ENCODE measurements around the gene PLCH1.

The PLCH1 gene

GRCh38 chr3:155362808-155363689 is 381.8 kb downstream of the PLCH1 start:
- ATAC-seq (no peak), DNase-seq (ENCODE audit: low spot score in 2 of 2) (no peak)
- H3K36me3 Mint-ChIP-seq: no peaks in the 10 kb centered on the region
- no peak overlapping the region for H3K4me3 Mint-ChIP-seq
- H3K4me1 Mint-ChIP-seq: no peaks in the 10 kb centered on the region
- peaks cover 3% of the 10 kb centered on the region for H3K9me3 Mint-ChIP-seq
- no peak overlapping the region for H3K27ac Mint-ChIP-seq

DNA sequence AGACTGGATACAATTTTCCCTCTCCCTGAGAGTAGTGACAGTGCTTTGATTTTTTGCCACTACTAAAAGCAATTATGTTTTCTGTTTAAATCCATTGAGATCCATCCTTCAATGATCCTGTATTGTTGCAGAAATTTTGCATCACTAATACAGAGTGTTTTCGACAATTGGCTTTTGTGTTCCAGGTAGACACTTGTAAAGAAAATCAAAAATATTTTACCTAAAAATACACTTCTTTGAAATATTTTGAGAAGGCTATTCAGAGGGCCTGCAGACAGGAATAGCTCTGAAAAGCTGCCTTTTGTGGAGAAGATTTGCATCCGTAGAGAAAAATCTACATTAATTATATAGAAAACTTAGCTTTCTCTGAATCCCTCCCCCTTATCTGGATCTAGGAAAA is 384.6 kb downstream of the PLCH1 start:
- DNase-seq (ENCODE audit: low spot score in 2 of 2) (no peak), ATAC-seq (no peak)
- Mint-ChIP-seq H3K9me3 (peaks cover 3% of the 10 kb centered on the region), H3K27ac (no peak overlapping the region), H3K4me3 (no peak overlapping the region), H3K36me3 (no peaks in the 10 kb centered on the region), H3K4me1 (no peaks in the 10 kb centered on the region)

DNA sequence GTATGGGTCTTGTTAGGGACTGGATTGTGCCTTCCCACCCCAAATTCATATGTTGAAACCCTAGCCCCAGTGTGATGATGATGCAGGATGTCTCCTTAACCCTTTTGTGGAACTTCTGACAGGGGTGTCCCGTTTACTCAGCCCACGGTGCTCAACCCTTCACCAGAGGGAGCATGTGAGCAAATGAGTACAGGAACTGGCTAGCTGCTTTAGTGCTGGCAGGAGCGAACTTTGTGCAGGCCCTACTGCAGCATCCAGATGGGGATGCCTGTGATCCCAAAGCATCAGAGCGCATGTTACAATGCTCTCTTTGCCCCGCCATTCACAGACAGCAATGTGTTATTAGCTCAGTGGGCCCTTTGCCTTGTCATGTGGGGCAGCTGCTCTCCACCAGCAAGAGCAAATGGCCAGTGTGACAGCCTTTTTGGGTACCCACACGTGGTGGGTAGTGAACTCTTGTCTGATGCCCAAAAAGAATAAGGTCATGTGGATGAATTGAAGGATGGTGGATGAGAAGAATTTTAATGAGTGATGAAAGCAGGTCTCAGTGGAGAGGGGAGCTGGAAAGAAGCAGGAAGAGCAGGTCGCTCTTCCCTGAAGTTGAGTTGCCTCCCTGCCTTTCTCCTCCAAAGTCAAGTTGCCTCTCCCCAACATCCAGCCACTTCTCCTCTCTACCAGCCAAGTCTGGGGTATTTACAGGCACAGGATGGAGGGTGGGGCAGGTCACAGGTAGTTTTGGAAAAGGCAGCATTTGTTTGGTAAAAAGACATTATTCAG is 388.1 kb downstream of the PLCH1 start:
- Mint-ChIP-seq H3K36me3 (no peaks in the 10 kb centered on the region), H3K27ac (no peak overlapping the region), H3K4me1 (no peaks in the 10 kb centered on the region), H3K4me3 (no peak overlapping the region), H3K9me3 (no peaks in the 10 kb centered on the region)
- ATAC-seq: peak; percentile 29
- DNase-seq (ENCODE audit: low spot score in 2 of 2): no peak

- Mint-ChIP-seq H3K27ac (no peak overlapping the region), H3K4me3 (no peak overlapping the region), H3K9me3 (no peaks in the 10 kb centered on the region), H3K4me1 (no peaks in the 10 kb centered on the region), H3K36me3 (no peaks in the 10 kb centered on the region)
- ATAC-seq: no peak
- DNase-seq (ENCODE audit: low spot score in 2 of 2): no peak
Measured at GRCh38 chr3:155354658-155355057, 390.2 kb downstream of the PLCH1 start.

GRCh38 chr3:155352900-155353490 is 391.9 kb downstream of the PLCH1 start:
- ATAC-seq (no peak), DNase-seq (ENCODE audit: low spot score in 2 of 2) (no peak)
- H3K27ac Mint-ChIP-seq: no peak overlapping the region
- H3K9me3 Mint-ChIP-seq: no peaks in the 10 kb centered on the region
- H3K4me3 Mint-ChIP-seq: no peak overlapping the region
- H3K4me1 Mint-ChIP-seq: no peaks in the 10 kb centered on the region
- H3K36me3 Mint-ChIP-seq: no peaks in the 10 kb centered on the region

DNA sequence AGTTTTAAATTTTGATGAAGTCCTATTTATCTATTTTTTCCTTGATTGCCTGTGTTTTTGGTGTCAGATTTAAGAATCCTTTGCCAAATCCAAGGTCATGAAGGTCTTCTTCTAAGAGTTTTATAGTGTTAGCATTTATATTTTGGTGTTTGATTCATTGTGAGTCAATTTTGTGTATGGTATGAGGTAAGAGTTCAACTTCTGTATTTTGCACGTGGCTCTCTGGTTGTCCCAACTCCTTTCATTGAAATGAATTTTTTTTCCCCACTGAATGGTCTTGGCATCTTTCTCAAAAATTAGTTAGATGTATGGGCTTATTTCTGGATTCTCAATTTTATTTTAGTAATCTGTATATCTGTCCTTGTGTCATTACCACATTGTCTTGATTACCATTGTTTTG is 394.3 kb downstream of the PLCH1 start:
- ATAC-seq: no peak
- DNase-seq (ENCODE audit: low spot score in 2 of 2): no peak
- no peaks in the 10 kb centered on the region for H3K36me3 Mint-ChIP-seq
- H3K9me3 Mint-ChIP-seq: no peaks in the 10 kb centered on the region
- no peaks in the 10 kb centered on the region for H3K4me1 Mint-ChIP-seq
- no peak overlapping the region for H3K27ac Mint-ChIP-seq
- H3K4me3 Mint-ChIP-seq: no peak overlapping the region

GRCh38 chr3:155347901-155348300 is 397.0 kb downstream of the PLCH1 start:
- Mint-ChIP-seq H3K4me1 (no peaks in the 10 kb centered on the region), H3K9me3 (no peaks in the 10 kb centered on the region), H3K4me3 (no peak overlapping the region), H3K36me3 (no peaks in the 10 kb centered on the region), H3K27ac (no peak overlapping the region)
- DNase-seq (ENCODE audit: low spot score in 2 of 2): no peak
- ATAC-seq: peak; percentile 48

DNA sequence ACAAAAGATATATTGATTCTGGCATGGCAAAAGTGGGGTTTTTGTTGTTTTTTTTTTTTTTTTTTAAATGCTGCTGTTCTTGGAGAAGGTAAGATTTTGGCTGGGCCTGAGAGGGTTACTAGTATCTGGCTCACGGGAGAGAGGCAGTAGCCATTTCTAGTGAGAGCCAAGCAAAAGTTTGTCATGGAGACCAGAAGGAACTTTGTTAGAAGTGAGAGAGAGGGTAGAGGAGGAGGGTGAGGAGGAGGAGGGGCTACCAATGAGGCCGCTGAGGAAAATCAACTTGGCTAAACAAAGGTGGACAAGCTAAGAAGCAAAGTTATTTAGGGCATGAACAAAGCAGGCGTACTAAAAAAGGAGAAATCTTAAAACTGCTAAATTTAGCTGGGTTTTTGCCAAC is 402.5 kb downstream of the PLCH1 start:
- H3K4me3 Mint-ChIP-seq: no peak overlapping the region
- DNase-seq (ENCODE audit: low spot score in 2 of 2) (no peak), ATAC-seq (no peak)
- H3K9me3 Mint-ChIP-seq: no peaks in the 10 kb centered on the region
- H3K4me1 Mint-ChIP-seq: no peaks in the 10 kb centered on the region
- H3K27ac Mint-ChIP-seq: no peak overlapping the region
- H3K36me3 Mint-ChIP-seq: no peaks in the 10 kb centered on the region

DNA sequence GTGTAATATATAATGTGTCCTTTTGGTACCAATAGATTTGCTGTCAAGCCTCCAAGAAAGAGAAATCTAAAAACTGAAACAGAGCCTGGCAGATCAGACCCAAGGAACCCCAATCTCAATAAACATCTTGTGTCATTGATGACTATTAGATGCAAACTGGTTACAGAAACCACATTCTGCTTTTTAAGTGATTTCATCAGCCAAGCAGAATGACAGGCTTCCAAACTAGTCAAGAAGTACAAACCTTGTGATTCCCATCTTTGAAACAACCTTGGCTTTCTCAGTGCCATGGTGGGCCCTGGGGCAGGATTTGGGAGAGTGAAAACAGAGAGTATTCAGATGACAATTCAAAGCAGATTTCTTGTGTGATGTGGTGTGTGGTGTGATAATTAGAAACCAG is 405.8 kb downstream of the PLCH1 start:
- no peak for DNase-seq (ENCODE audit: low spot score in 2 of 2)
- H3K36me3 Mint-ChIP-seq: no peaks in the 10 kb centered on the region
- H3K4me1 Mint-ChIP-seq: no peaks in the 10 kb centered on the region
- no peaks in the 10 kb centered on the region for H3K9me3 Mint-ChIP-seq
- ATAC-seq: no peak
- no peak overlapping the region for H3K4me3 Mint-ChIP-seq
- H3K27ac Mint-ChIP-seq: no peak overlapping the region

DNA sequence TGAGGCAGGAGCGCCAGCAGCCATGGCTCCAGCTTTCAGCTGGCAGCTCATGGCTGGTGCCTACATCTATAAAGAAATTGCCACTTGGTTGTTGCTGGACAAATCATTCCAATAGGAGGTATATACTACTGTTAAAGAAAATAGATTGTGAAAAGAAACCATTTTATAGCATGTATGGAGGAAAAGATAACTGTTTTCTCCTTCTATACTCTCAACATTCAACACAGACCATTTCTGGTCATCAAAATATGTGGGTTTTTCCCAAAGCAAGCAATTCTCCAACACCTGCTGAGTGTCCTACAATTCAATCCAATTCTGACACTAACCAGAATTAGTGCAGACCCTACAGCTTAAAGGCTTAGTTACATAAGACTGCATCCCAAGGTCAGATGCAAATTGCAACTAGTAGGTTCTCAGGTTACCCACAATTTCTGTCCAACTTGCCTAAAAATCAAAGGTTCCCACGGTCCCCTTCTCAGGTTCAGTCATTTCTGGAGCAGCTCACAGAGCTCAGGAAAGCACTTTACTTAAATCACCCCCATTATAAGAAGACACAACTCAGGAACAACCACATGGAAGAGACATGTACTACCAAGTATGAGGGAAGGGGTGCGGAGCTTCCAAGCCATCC is 409.0 kb downstream of the PLCH1 start:
- Mint-ChIP-seq H3K4me3 (no peak overlapping the region), H3K9me3 (no peaks in the 10 kb centered on the region), H3K36me3 (no peaks in the 10 kb centered on the region), H3K27ac (no peak overlapping the region), H3K4me1 (no peaks in the 10 kb centered on the region)
- DNase-seq (ENCODE audit: low spot score in 2 of 2) (no peak), ATAC-seq (no peak)

DNA sequence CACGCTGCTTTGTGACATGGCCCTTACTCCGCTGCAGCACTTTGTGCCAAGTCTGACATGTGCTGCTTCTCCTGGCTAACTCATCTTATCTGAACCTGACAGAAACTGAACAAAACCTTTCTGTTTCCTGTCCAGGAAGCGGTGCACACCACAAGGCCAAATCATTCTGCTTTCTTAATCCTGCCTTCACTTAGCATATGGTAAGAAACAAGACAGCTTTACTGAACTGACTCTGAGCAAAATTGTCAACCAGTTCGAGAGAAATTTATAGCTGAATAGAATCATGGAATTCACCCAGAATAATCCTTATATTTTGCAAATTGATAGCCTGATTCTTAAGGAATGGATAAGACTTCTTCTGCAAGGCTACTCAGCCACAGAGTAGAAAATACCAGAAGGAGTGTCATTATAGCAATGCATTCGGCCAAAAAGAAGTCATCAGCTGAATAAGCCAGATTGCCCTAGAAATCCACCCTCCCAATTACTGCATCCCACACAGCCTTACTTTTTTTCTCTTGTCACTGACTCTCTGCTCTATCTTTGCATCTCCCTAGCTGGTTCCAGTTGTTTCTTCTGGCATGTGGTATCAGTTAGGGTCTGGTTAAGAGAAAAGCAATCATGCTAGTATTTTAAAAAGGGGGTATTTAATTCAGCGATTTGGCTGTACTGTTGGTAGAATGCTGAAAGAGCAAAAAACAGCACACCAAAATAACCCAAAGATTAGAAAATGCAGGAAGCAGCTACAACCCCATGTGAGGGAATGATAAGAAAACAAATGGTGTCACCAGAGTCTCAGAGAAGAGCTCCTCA is 409.8 kb downstream of the PLCH1 start:
- Mint-ChIP-seq H3K4me1 (no peaks in the 10 kb centered on the region), H3K36me3 (no peaks in the 10 kb centered on the region), H3K9me3 (no peaks in the 10 kb centered on the region), H3K27ac (no peak overlapping the region), H3K4me3 (no peak overlapping the region)
- DNase-seq (ENCODE audit: low spot score in 2 of 2) (no peak), ATAC-seq (peak; percentile 66)

DNA sequence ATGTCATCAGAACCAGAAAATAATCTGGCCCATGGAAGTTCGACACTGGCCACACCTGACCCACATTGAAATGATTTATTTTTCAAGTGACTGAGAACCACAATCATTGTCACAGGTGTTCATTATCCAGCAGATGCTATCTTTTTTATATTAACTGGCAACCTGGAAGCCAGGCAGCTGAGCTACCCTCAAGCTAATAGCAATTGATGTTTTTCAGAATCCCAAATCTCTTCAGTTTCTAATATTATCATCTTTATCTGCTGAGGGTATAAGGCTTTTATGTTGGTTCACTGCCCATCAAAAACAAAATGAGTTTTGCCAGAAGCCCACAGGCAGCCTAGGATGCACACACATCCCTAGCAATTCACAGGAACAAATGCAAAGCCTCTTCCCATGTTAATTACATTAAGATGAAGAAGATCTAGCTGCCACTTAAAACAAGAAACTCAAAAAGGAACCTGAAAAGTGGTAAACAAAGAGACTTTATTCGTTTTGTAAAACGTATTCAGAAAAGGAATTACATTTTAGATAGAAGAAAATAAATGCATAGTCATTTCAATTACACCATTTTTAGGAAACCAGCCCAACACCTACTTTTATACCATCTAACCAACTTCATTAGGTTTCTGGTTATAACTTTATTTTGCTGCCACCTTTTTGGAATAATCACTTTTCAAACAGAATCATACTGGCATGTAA is 410.5 kb downstream of the PLCH1 start:
- Mint-ChIP-seq H3K36me3 (no peaks in the 10 kb centered on the region), H3K4me1 (no peaks in the 10 kb centered on the region), H3K27ac (no peak overlapping the region), H3K4me3 (no peak overlapping the region), H3K9me3 (no peaks in the 10 kb centered on the region)
- DNase-seq (ENCODE audit: low spot score in 2 of 2) (no peak), ATAC-seq (no peak)

GRCh38 chr3:155332716-155333115 is 412.2 kb downstream of the PLCH1 start:
- Mint-ChIP-seq H3K4me1 (no peaks in the 10 kb centered on the region), H3K4me3 (no peak overlapping the region), H3K36me3 (no peaks in the 10 kb centered on the region), H3K9me3 (no peaks in the 10 kb centered on the region), H3K27ac (no peak overlapping the region)
- no peak for ATAC-seq
- no peak for DNase-seq (ENCODE audit: low spot score in 2 of 2)

DNA sequence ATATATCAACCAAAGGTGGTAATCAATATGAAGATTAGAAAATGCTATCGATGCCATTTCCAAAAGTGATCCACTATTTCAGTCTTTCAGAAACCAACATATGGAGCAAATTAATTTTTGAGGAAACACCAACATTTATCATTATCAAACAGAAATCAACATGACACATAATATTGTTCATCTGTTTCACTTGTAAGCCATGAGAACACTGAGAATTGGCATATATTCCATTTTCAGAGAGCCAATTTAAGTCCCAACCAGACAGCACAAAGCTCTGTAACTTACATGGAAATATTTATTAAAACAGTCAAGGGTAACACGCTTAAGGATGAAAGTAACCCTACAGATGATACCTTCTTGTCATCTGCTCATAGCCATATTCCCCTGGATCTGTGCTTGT is 413.8 kb downstream of the PLCH1 start:
- no peak overlapping the region for H3K27ac Mint-ChIP-seq
- DNase-seq (ENCODE audit: low spot score in 2 of 2) (no peak), ATAC-seq (no peak)
- H3K4me3 Mint-ChIP-seq: no peak overlapping the region
- H3K4me1 Mint-ChIP-seq: no peaks in the 10 kb centered on the region
- H3K9me3 Mint-ChIP-seq: no peaks in the 10 kb centered on the region
- H3K36me3 Mint-ChIP-seq: no peaks in the 10 kb centered on the region

Measured in stimulated activated effector memory CD8-positive, alpha-beta T cell treated with anti-CD3 and anti-CD28 coated beads, Interleukin-12 subunit alpha, Interleukin-12 subunit beta, amount 100 ng/mL, for 72 hours (primary cell).